Pancreas (tissue), 10 donors: ENCODE measurements around the gene SEM1. TPM values are rescaled to one million over a fixed set of nuclear protein-coding genes. Genes with fewer than 3 reads are reported as not detected.

ENCODE experiments used
- ATAC-seq, 4 donors: fragments of 200-7000 bp; cut with Tn5 transposase; one replicate each; pipeline versions ENCODE4 v1.8.0 to v1.9.1; 2020; ENCODE audit warnings: mild to moderate bottlenecking in 4 of 4, moderate library complexity in 4 of 4
- DNase-seq, 6 donors: peaks; one replicate each; pipeline ENCODE4 v3.0.0-alpha.2; 2020
- FAIRE-seq: peaks from 2 replicates; lab custom pipeline; 2012; peaks lifted over from hg19 to GRCh38; lab: Jason Lieb, UNC
- H3K27ac ChIP-seq, 4 donors: fragments of 200-600 bp; sonication (generic); 1 replicate in 3 of 4; 2 replicates in 1 of 4; pipeline versions ENCODE4 v1.5.0 to v1.8.0; 2020
- H3K27me3 ChIP-seq, 4 donors: fragments of 200-600 bp; one replicate each; pipeline ENCODE4 v1.8.0; 2021
- H3K36me3 ChIP-seq, 3 donors: fragments of 200-600 bp; sonication (generic) in 1 of 3; one replicate each; pipeline versions ENCODE4 v1.5.0 to v1.8.0; 2020 to 2021
- H3K4me1 ChIP-seq, 3 donors: fragments of 200-600 bp; one replicate each; pipeline ENCODE4 v1.8.0; 2021
- H3K4me3 ChIP-seq, 4 donors: fragments of 200-600 bp; sonication (generic) in 2 of 4; one replicate each; pipeline versions ENCODE4 v1.5.0 to v1.8.0; 2020 to 2021
- H3K9me3 ChIP-seq, 4 donors: fragments of 200-600 bp; one replicate each; pipeline ENCODE4 v1.8.0; 2021
- WGBS, 2 donors: extraction: QIAGEN DNeasy Blood & Tissue Kit; methylation state at CpG; one replicate each; pipeline ENCODE4 v1.1.7; 2013; 5-methylcytosine and 5-hydroxymethylcytosine counted together
- intact Hi-C, 3 donors: fragments of 100-400 bp; cut with DNase I; formaldehyde crosslinking; loops; one replicate each; pipeline versions ENCODE4 v1.11.1 to v1.14.2; 2022
- polyA plus RNA-seq, 2 donors: library from polyadenylated mRNA; stranded (reverse); fragments of 200-250 nt; gene quantifications; one replicate each; pipeline ENCODE4 v1.2.3, GENCODE V29; 2013
- total RNA-seq, 6 donors: library from RNA; stranded (reverse); fragmentation: NEBNext Ultra II Directional in 4 of 6; extraction: Animal tissue kit (Norgen Biotek cat#: 25700) in 4 of 6; gene quantifications; one replicate each; pipeline versions ENCODE4 v1.2.1 to v1.2.4, GENCODE V29; 2021 to 2023
- TF ChIP-seq, protein P1 (sequence below), 4 donors: fragments of 200-600 bp; sonication (generic) in 3 of 4; IDR thresholded peaks; one replicate each; pipeline versions ENCODE4 v1.5.0 to v1.8.0; 2021; ENCODE audit warnings: antibody characterized with exemption in 4 of 4
- donor health status: healthy with polysubstance abuse.
- donor health status: DM: no; HTN: no; CAD: no; lungs with moderate emphysema.
- donor health status: DM: no; HTN: no; CAD: no.
- donor health status: control.
- donor health status: control.
- donor health status: Bipolar disorder and iron deficiency.
- donor health status: DM: yes; HTN: yes; CAD: no.
- donor health status: DM: no; HTN: no; CAD: no.
- donor health status: DM: no; HTN: no; CAD: no.
- donor health status: DM: yes; HTN: yes; CAD: no.

SEM1 gene
- total and polyA plus RNA-seq, 8 donors: 10.1 to 57.8 (median 13.4) TPM

DNA sequence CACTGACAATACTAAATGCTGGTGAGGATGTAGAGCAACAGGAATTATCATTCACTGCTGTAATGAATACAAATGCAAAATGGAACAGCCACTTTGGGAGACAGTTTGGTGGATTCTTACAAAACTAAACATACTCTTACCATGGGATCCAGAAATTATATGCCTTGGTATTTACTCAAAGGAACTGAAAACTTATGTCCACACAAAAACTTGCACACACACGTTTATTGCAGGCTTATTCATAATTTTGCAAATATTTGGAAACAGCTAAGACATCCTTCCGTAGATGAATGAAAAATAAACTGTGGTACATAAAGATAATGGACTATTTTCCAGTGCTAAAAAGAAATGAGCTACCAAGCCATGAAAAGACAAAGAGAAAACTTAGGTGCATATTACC is 69.6 kb downstream of the SEM1 start:
- H3K4me3 ChIP-seq: no peak overlapping the region
- no peaks in the 10 kb centered on the region for H3K27me3 ChIP-seq
- DNase-seq (no peak), ATAC-seq (no peak), FAIRE-seq (no peak)
- WGBS, 2 donors: 71 to 77% methylated on average over 2 of the region's 2 CpGs
- no peaks in the 10 kb centered on the region for H3K9me3 ChIP-seq
- no peaks in the 10 kb centered on the region for H3K36me3 ChIP-seq
- no peak overlapping the region for H3K27ac ChIP-seq
- TF ChIP-seq, protein P1, sequence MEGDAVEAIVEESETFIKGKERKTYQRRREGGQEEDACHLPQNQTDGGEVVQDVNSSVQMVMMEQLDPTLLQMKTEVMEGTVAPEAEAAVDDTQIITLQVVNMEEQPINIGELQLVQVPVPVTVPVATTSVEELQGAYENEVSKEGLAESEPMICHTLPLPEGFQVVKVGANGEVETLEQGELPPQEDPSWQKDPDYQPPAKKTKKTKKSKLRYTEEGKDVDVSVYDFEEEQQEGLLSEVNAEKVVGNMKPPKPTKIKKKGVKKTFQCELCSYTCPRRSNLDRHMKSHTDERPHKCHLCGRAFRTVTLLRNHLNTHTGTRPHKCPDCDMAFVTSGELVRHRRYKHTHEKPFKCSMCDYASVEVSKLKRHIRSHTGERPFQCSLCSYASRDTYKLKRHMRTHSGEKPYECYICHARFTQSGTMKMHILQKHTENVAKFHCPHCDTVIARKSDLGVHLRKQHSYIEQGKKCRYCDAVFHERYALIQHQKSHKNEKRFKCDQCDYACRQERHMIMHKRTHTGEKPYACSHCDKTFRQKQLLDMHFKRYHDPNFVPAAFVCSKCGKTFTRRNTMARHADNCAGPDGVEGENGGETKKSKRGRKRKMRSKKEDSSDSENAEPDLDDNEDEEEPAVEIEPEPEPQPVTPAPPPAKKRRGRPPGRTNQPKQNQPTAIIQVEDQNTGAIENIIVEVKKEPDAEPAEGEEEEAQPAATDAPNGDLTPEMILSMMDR (IDR thresholded peaks at IDR 0.05): no peak
- no peaks in the 10 kb centered on the region for H3K4me1 ChIP-seq
- intact Hi-C loops: no loop called here
